NCI-H460 (cell line): Measurements from ENCODE around the gene BROX. TPM values are rescaled to one million over a fixed set of nuclear protein-coding genes. Genes with fewer than 3 reads are reported as not detected.
A peak's percentile ranks its signal among the peaks of the same experiment; 100 is the strongest.

Experiments
- DNase-seq: peaks from one replicate; pipeline ENCODE4 v3.0.0-alpha.2; 2016; ENCODE audit warnings: low read depth; ENCODE audit errors: extremely low read depth
- total RNA-seq: library from RNA; depleted of rRNA; stranded (reverse); fragments of >200 nt; shearing (Covaris generic); gene quantifications from 2 replicates; pipeline ENCODE4 v1.2.3, GENCODE V29; 2014; rRNA removed

Gene BROX
- total RNA-seq, 1 experiment from 2014 or later: 118 TPM

DNA sequence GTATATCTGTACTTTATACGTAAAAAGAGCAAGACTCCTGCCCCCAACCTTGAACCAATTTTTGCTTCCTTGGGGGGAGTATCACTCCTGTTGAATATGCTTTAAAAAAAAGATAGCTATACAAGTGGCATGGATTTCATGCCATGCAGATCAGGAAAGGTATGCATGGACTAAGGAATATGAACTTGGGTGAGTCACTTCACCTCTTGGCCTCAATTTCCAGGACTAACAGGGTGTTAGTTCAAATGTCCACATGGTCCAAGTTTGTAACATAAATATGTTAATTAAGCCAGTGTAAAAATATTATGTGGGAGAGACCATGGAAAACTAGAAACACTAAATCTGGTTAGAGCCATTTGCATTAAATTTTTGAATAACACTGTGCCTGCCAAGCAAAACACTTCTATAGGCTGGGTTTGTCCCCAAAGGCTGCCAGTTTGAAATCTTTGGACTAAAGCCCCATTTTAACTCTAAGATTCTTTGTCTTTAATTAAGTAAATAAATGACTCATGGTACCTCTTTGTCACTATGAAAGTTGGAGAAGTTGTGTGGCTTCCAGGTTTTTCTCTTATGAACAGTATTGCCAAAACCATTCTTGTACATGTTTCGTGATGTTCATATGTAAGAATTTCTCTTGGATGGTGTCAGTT, 57.7 kb downstream of the BROX start:
- DNase-seq: no peak

- no peak for DNase-seq
These were observed 60.6 kb downstream of the BROX start for GRCh38 chr1:222772996-222773379.

- DNase-seq: peak; percentile 46
These were observed 65.1 kb downstream of the BROX start for GRCh38 chr1:222777463-222777862.

DNA sequence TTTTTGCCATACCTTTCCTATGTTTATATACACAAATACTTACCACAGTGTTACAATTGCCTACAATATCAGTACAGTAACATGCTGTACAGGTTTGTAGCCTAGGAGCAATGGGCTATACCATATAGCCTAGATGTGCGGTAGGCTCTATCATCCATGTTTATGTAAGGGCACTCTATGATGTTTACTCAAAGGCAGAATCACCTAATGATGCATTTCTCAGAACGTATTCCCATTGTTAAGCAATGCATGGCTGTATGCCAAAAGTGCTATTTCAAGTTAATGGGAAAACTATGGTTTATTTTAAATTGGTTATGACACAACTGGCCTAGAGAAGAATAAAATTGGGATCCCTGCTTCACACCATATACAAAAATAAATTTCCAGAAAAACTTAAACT, 65.6 kb downstream of the BROX start:
- peak; percentile 56 for DNase-seq

DNA sequence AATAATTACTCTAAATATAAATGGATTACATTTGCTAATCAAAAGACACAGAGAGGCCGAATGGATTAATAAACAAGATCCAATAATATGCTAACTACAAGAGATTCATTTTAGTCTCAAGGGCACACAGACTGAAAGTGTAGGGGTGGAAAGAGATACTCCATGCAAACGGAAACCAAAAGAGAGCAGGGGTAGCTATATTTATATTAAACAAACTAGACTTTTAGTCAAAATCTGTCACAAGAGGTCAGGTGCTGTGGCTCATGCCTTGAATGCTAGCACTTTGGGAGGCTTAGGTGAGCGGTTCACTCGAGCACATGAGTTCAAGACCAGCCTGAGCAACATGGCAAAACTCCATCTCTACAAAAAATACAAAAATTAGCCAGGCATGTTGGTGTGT, 68.9 kb downstream of the BROX start:
- DNase-seq: no peak

DNA sequence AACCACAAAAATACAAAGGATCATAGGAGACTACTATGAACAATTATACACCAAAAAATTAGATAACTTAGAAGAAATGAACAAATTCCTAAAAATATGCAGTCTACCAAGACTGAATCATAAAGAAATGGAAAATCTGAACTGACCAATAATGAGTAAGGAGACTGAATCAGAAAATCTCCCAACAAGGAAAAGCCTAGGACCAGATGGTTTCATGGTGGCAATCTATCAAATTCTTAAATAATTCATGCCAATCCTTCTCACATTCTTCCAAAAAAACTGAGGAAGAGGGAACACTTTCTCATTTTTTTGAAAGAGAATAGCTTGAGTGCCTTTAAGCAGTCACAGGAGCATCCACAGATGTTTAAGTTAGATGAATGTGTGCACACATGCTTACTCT, 70.7 kb downstream of the BROX start:
- no peak for DNase-seq

GRCh38 chr1:222784371-222784770, 72.0 kb downstream of the BROX start:
- DNase-seq: no peak

Other genes starting within 250 kb of the BROX start
- gene HHIPL2, start 164.5 kb upstream of the BROX start, total RNA-seq: 24.7 and 26.0 TPM in 2 replicates
- gene TAF1A, start 122.6 kb upstream of the BROX start, total RNA-seq: 35.4 and 38.1 TPM in 2 replicates
- 37.0 and 47.1 TPM in 2 replicates for gene MIA3, start 94.5 kb upstream of the BROX start, total RNA-seq
- gene AIDA, start 73 bp upstream of the BROX start, total RNA-seq: 48.4 and 57.0 TPM in 2 replicates
- gene FAM177B, start 24.6 kb downstream of the BROX start, total RNA-seq: 0.57 TPM in 1 of 2 replicates, not detected in the other
- gene DISP1, start 102.5 kb downstream of the BROX start, total RNA-seq: 12.2 and 15.0 TPM in 2 replicates